ENCODE data around the gene EPHB1. TPM values are rescaled to one million over a fixed set of nuclear protein-coding genes. Genes with fewer than 3 reads are reported as not detected.

The EPHB1 gene
- total RNA-seq, 1 experiment from 2014 or later = 0.86 TPM

DNA sequence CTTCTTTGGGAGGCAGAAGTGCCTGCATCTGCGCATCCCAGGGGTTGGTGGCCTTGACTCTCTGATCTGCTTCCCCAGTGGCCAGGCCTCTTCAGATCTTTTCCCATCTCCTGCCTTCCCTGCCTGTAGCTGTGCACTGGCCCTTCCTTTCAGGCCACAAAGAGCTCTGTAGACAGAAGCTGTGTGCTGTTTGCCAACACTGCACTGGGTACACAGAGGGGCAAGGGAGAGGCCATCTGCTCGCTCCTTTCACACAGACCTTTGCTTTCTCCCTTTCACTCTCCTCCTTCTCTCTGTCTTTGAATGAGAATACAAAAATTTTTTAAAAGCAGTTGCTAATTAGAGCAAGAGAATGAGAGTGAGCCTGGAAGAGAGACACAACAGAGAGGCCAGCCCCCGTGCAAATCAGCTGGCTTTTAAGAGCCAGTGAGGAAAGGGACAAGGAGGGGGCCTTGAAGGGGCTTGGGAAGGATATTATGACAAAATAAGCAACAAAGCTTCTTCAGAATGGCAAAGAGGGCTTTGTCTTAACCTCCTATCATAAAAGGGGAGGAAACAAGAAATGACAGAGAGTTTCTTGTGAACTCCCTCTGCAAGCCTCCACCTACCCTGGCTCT is 170.9 kb downstream of the EPHB1 start (continued):
- TF ChIP-seq EZH2phosphoT487 (IDR thresholded peaks at IDR 0.05; ENCODE audit: borderline replicate concordance) = no peak
- TF ChIP-seq, protein P1, sequence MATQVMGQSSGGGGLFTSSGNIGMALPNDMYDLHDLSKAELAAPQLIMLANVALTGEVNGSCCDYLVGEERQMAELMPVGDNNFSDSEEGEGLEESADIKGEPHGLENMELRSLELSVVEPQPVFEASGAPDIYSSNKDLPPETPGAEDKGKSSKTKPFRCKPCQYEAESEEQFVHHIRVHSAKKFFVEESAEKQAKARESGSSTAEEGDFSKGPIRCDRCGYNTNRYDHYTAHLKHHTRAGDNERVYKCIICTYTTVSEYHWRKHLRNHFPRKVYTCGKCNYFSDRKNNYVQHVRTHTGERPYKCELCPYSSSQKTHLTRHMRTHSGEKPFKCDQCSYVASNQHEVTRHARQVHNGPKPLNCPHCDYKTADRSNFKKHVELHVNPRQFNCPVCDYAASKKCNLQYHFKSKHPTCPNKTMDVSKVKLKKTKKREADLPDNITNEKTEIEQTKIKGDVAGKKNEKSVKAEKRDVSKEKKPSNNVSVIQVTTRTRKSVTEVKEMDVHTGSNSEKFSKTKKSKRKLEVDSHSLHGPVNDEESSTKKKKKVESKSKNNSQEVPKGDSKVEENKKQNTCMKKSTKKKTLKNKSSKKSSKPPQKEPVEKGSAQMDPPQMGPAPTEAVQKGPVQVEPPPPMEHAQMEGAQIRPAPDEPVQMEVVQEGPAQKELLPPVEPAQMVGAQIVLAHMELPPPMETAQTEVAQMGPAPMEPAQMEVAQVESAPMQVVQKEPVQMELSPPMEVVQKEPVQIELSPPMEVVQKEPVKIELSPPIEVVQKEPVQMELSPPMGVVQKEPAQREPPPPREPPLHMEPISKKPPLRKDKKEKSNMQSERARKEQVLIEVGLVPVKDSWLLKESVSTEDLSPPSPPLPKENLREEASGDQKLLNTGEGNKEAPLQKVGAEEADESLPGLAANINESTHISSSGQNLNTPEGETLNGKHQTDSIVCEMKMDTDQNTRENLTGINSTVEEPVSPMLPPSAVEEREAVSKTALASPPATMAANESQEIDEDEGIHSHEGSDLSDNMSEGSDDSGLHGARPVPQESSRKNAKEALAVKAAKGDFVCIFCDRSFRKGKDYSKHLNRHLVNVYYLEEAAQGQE (IDR thresholded peaks at IDR 0.05; ENCODE audit: low read depth) = no peak

DNA sequence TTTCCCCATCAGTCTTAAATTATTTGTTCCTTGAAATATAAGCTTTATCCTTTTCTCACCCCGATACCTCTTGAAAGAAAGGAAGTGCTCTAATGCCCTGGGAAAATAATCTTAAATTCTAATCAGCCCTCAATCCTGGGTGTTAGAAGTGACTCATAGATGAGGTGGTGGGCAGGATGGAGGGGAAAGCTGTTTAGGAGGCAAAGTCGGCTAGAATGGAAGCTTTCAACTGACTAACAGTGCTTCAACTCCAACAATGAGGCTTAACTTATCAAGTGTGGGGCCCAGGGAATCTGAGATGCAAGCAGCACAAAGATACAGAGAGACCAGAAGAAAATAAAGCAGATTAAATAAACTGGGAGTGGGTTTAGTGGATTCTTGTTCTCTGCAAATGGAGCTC is 175.8 kb downstream of the EPHB1 start:
- Histone ChIP-seq H3K4me1 (ENCODE audit: control insufficient read depth in 1 of 2, insufficient read depth in 2 of 2, low read length in 2 of 2) (no peaks in the 10 kb centered on the region), H3K27me3 (ENCODE audit: insufficient read depth, low read length) (peaks cover 52% of the 10 kb centered on the region; the same call in 1 of the 2 replicates), H4K20me1 (ENCODE audit: insufficient read depth) (no peaks in the 10 kb centered on the region; the same call in 1 of the 2 replicates), H3K9ac (ENCODE audit: low read length) (no peak overlapping the region), H3K27ac (ENCODE audit: low read depth, low read length) (no peak overlapping the region), H3K4me3 (replicated peaks in 1 of 2; ENCODE audit: low read depth in 1 of 2, low read length in 2 of 2) (no peak overlapping the region), H2AFZ (ENCODE audit: low read depth, low read length, poor library complexity, severe bottlenecking) (no peak overlapping the region), H3K4me2 (ENCODE audit: low read length) (no peak overlapping the region), H3K79me2 (ENCODE audit: insufficient read depth, low read length) (no peaks in the 10 kb centered on the region), H3K36me3 (ENCODE audit: control insufficient read depth in 1 of 2, insufficient read depth in 2 of 2, low read length in 2 of 2) (no peaks in the 10 kb centered on the region), H3K9me3 (ENCODE audit: control insufficient read depth in 1 of 2, insufficient read depth in 1 of 2, low read depth in 1 of 2, low read length in 2 of 2) (no peaks in the 10 kb centered on the region), H3K9me2 (ENCODE audit: insufficient read depth) (no peaks in the 10 kb centered on the region)
- BruUV-seq (replicated peaks) = no TSS peak
- intact Hi-C loops (cut with micrococcal nuclease) = no loop called here
- ChIA-PET POLR2A (no interaction called here), CTCF (no interaction called here), RAD21 (ENCODE audit: low non-redundant PET in 1 of 2, low total read pairs in 2 of 2, uncharacterized antibody in 2 of 2, unreplicated experiment in 2 of 2) (no interaction called here)
- no peak for DNase-seq (ENCODE audit: low read depth, low spot score)
- no peak for ATAC-seq
- TF ChIP-seq CBX3 (IDR thresholded peaks at IDR 0.05; ENCODE audit: low read depth) = no peak
- no peak for TF ChIP-seq SRF (IDR thresholded peaks at IDR 0.05; ENCODE audit: low read depth)
- TF ChIP-seq CEBPB (IDR thresholded peaks at IDR 0.05; ENCODE audit: low read depth) = no peak
- no peak for TF ChIP-seq SP1 (IDR thresholded peaks at IDR 0.05; ENCODE audit: low read depth)
- no peak for TF ChIP-seq POLR2A (IDR thresholded peaks at IDR 0.05; ENCODE audit: borderline replicate concordance, extremely low read depth, insufficient read depth, insufficient read length)
- TF ChIP-seq EZH2 (IDR thresholded peaks at IDR 0.05) = no peak
- TF ChIP-seq, protein P2, sequence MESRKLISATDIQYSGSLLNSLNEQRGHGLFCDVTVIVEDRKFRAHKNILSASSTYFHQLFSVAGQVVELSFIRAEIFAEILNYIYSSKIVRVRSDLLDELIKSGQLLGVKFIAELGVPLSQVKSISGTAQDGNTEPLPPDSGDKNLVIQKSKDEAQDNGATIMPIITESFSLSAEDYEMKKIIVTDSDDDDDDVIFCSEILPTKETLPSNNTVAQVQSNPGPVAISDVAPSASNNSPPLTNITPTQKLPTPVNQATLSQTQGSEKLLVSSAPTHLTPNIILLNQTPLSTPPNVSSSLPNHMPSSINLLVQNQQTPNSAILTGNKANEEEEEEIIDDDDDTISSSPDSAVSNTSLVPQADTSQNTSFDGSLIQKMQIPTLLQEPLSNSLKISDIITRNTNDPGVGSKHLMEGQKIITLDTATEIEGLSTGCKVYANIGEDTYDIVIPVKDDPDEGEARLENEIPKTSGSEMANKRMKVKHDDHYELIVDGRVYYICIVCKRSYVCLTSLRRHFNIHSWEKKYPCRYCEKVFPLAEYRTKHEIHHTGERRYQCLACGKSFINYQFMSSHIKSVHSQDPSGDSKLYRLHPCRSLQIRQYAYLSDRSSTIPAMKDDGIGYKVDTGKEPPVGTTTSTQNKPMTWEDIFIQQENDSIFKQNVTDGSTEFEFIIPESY (IDR thresholded peaks at IDR 0.05; ENCODE audit: extremely low read depth, insufficient replicate concordance, low read length) = no peak

All from HCT116 (cell line).